ENCODE measurements around the gene MRTFA.
A peak's percentile ranks its signal among the peaks of the same experiment; 100 is the strongest.
"Not testable (repeated sequence)": the region's sequence is repeated elsewhere in the genome, so short reads cannot be mapped to it uniquely, and the experiment has no call there.

MRTFA gene

GRCh38 chr22:40381461-40381860 is 255.1 kb downstream of the MRTFA start:
- Histone ChIP-seq H2AFZ (ENCODE audit: low read depth, low read length, severe bottlenecking) (no peak overlapping the region), H3K27ac (ENCODE audit: low read depth, low read length) (no peak overlapping the region), H3K36me3 (ENCODE audit: low read length) (no peaks in the 10 kb centered on the region), H3F3A (ENCODE audit: insufficient read depth) (peaks cover 11% of the 10 kb centered on the region), H3K9me3 (ENCODE audit: insufficient read depth, low read length) (no peaks in the 10 kb centered on the region), H3K4me2 (ENCODE audit: low read depth, low read length, poor library complexity, severe bottlenecking) (no peak overlapping the region), H3K79me2 (ENCODE audit: insufficient read depth, low read length) (peaks cover 94% of the 10 kb centered on the region), H3K9me2 (replicated peaks; ENCODE audit: insufficient read depth, low read length) (no peaks in the 10 kb centered on the region), H3K9ac (ENCODE audit: low read length) (no peak overlapping the region), H3K27me3 (ENCODE audit: low read length) (no peaks in the 10 kb centered on the region), H4K20me1 (ENCODE audit: low read depth, low read length) (no peaks in the 10 kb centered on the region), H3K4me3 (ENCODE audit: insufficient read depth, low read length, poor library complexity, severe bottlenecking) (no peak overlapping the region)
- TF ChIP-seq CTCF (IDR thresholded peaks at IDR 0.05; ENCODE audit: insufficient read depth, low read length, poor library complexity, severe bottlenecking) = no peak
- no peak for TF ChIP-seq EZH2phosphoT487 (conservative IDR thresholded peaks at IDR 0.05; ENCODE audit: low read length)

- H3K4me2 ChIP-seq (ENCODE audit: low read depth, low read length, poor library complexity, severe bottlenecking); H3K27ac ChIP-seq (ENCODE audit: low read depth, low read length): not testable (repeated sequence)
- peaks cover 90% of the 10 kb centered on the region for H3K79me2 ChIP-seq (ENCODE audit: insufficient read depth, low read length)
Measured at GRCh38 chr22:40378448-40378847, 258.1 kb downstream of the MRTFA start.

GRCh38 chr22:40377931-40378330 is 258.6 kb downstream of the MRTFA start:
- Histone ChIP-seq H3K27ac (ENCODE audit: low read depth, low read length) (no peak overlapping the region), H3K4me2 (ENCODE audit: low read depth, low read length, poor library complexity, severe bottlenecking) (no peak overlapping the region), H3K9me2 (replicated peaks; ENCODE audit: insufficient read depth, low read length) (no peaks in the 10 kb centered on the region), H3K27me3 (ENCODE audit: low read length) (no peaks in the 10 kb centered on the region), H2AFZ (ENCODE audit: low read depth, low read length, severe bottlenecking) (no peak overlapping the region), H3K9ac (ENCODE audit: low read length) (no peak overlapping the region), H3K36me3 (ENCODE audit: low read length) (peaks cover 4% of the 10 kb centered on the region; the same call in 1 of the 2 replicates), H3K4me3 (ENCODE audit: insufficient read depth, low read length, poor library complexity, severe bottlenecking) (no peak overlapping the region), H3K9me3 (ENCODE audit: insufficient read depth, low read length) (no peaks in the 10 kb centered on the region), H4K20me1 (ENCODE audit: low read depth, low read length) (no peaks in the 10 kb centered on the region), H3K79me2 (ENCODE audit: insufficient read depth, low read length) (peaks cover 94% of the 10 kb centered on the region), H3F3A (ENCODE audit: insufficient read depth) (peaks cover 18% of the 10 kb centered on the region)
- TF ChIP-seq CTCF (IDR thresholded peaks at IDR 0.05; ENCODE audit: insufficient read depth, low read length, poor library complexity, severe bottlenecking) (no peak), EZH2phosphoT487 (conservative IDR thresholded peaks at IDR 0.05; ENCODE audit: low read length) (no peak)

More at GRCh38 chr22:40378448-40378847, 258.1 kb downstream of the MRTFA start:
- H2AFZ ChIP-seq (ENCODE audit: low read depth, low read length, severe bottlenecking); H3K36me3 ChIP-seq (ENCODE audit: low read length); H3K9me2 ChIP-seq (replicated peaks; ENCODE audit: insufficient read depth, low read length); H3K4me3 ChIP-seq (ENCODE audit: insufficient read depth, low read length, poor library complexity, severe bottlenecking); H3K9ac ChIP-seq (ENCODE audit: low read length); H3K27me3 ChIP-seq (ENCODE audit: low read length); H3K9me3 ChIP-seq (ENCODE audit: insufficient read depth, low read length); H4K20me1 ChIP-seq (ENCODE audit: low read depth, low read length): not testable (repeated sequence)
- H3F3A ChIP-seq (ENCODE audit: insufficient read depth) = peaks cover 13% of the 10 kb centered on the region

- no peaks in the 10 kb centered on the region for H4K20me1 ChIP-seq (ENCODE audit: low read depth, low read length)
- H3K4me2 ChIP-seq (ENCODE audit: low read depth, low read length, poor library complexity, severe bottlenecking) = peak overlapping the region; percentile 59
- TF ChIP-seq EZH2phosphoT487 (conservative IDR thresholded peaks at IDR 0.05; ENCODE audit: low read length) (no peak), CTCF (IDR thresholded peaks at IDR 0.05; ENCODE audit: insufficient read depth, low read length, poor library complexity, severe bottlenecking) (no peak)
- H3K27ac ChIP-seq (ENCODE audit: low read depth, low read length) = peak overlapping the region; percentile 85
- peaks cover 4% of the 10 kb centered on the region; the same call in 1 of the 2 replicates for H3K36me3 ChIP-seq (ENCODE audit: low read length)
- peak overlapping the region; percentile 48 for H3K9ac ChIP-seq (ENCODE audit: low read length)
- H3K79me2 ChIP-seq (ENCODE audit: insufficient read depth, low read length) = peaks cover 94% of the 10 kb centered on the region
- H3K9me2 ChIP-seq (replicated peaks; ENCODE audit: insufficient read depth, low read length) = no peaks in the 10 kb centered on the region
- H3K4me3 ChIP-seq (ENCODE audit: insufficient read depth, low read length, poor library complexity, severe bottlenecking) = no peak overlapping the region
- peaks cover 28% of the 10 kb centered on the region for H3F3A ChIP-seq (ENCODE audit: insufficient read depth)
- H3K9me3 ChIP-seq (ENCODE audit: insufficient read depth, low read length) = no peaks in the 10 kb centered on the region
- H2AFZ ChIP-seq (ENCODE audit: low read depth, low read length, severe bottlenecking) = no peak overlapping the region
- H3K27me3 ChIP-seq (ENCODE audit: low read length) = no peaks in the 10 kb centered on the region
Measured at GRCh38 chr22:40376149-40376548, 260.4 kb downstream of the MRTFA start.

Measured in SU-DHL-6 (cell line).